ENCODE data around the gene ZBTB24.

The ZBTB24 gene

DNA sequence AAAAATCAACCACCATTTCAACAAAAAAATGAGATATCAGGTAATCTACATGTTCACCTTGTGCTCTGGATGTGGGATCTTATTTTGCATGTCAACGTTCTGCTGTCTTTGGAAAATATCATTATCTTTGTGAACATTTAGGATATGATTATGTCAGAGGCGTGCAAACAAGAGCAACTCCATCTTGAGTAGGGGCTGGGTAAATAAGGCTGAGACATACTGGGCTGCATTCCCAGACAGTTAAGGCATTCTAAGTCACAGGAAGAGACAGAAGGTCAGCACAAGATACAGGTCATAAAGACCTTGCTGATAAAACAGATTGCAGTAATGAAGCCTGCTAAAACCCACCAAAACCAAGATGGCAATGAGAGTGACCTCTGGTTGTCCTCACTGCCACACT is 28.8 kb upstream of the ZBTB24 start:
- FAIRE-seq: no peak
- TF ChIP-seq, protein P1, sequence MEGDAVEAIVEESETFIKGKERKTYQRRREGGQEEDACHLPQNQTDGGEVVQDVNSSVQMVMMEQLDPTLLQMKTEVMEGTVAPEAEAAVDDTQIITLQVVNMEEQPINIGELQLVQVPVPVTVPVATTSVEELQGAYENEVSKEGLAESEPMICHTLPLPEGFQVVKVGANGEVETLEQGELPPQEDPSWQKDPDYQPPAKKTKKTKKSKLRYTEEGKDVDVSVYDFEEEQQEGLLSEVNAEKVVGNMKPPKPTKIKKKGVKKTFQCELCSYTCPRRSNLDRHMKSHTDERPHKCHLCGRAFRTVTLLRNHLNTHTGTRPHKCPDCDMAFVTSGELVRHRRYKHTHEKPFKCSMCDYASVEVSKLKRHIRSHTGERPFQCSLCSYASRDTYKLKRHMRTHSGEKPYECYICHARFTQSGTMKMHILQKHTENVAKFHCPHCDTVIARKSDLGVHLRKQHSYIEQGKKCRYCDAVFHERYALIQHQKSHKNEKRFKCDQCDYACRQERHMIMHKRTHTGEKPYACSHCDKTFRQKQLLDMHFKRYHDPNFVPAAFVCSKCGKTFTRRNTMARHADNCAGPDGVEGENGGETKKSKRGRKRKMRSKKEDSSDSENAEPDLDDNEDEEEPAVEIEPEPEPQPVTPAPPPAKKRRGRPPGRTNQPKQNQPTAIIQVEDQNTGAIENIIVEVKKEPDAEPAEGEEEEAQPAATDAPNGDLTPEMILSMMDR (IDR thresholded peaks at IDR 0.05; ENCODE audit: insufficient read depth, missing control alignments): no peak
- DNase-seq (ENCODE audit: insufficient read length, low spot score): no peak

DNA sequence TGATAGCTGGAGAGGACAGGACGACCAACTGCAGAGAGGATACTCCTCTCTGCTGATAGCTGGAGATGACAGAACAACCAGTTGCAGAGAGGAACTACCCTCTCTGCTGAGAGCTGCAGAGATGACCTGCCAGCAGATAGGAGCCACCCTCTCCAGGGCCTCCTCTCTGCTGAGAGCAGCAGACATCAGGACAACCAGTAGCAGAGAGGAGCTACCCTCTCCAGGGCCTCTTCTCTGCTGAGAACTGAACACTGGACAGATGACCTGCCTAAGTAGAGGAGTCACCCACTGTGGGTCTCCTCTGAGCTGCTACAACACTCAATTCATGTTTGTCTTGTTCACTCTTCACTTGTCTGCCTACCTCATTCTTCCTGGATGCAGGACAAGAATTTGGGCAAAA is 27.3 kb upstream of the ZBTB24 start:
- no peak for FAIRE-seq
- TF ChIP-seq, protein P1 (IDR thresholded peaks at IDR 0.05; ENCODE audit: insufficient read depth, missing control alignments): no peak
- no peak for DNase-seq (ENCODE audit: insufficient read length, low spot score)

DNA sequence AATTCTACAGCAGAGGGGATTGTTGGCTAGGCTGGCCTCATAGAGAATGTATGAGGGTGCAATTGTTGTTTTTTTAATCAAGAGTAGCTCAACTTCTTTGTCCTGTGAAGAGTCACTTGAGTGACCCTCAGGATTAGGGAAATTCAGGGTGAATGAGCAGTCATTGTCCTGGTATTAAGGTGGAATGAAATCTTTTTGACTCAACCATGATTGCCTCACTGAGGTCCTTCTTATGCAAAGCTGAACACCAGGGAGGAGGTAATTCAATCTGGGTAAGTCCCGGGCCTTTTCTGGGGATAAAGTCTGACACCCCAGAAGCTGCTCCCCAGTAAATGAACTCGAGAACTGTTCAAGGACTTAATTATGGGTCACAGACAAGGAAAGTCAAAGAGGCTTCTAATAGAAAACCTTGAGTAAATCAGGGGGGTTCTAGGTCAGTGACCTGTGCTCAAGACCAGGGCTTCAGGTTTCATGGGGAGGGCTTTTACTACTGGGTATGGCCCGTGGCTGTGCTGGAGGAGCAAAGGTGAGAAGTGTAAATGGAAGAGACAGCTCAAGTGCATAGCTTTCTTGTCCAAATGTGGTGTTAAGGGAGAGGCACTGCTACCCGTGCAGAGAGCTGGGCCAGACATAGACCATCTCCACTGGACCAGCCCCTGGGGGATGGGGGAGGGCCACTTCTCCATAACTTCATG is 25.3 kb upstream of the ZBTB24 start:
- FAIRE-seq: no peak
- DNase-seq (ENCODE audit: insufficient read length, low spot score): no peak
- TF ChIP-seq, protein P1 (IDR thresholded peaks at IDR 0.05; ENCODE audit: insufficient read depth, missing control alignments): no peak

DNA sequence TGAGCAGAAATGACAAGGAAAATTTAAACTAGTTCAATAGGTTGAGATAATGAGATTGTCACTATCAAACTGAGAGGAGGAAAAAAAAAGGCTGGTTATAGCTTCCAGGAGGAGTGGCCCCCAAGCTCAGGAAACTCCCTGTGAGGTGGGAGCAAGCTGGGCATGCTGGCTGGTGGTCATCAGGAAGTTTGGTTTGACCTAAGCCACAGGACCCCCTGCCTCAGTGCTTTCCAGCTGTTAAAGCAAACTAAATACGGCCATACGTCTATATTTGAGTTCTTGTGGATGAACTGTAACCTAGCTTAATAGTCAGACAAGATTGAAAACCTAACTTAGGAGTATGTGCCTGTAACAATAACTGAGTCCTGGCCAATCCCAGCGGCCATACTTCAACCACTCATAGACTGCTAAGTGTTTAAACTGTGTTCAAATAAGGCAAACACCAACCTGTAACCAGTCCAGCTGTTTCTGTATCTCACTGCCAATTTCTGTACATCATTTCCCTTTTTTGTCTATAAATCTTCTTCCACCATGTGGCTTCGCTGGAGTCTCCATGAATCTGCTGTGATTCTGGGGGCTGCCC is 24.6 kb upstream of the ZBTB24 start:
- TF ChIP-seq, protein P1 (IDR thresholded peaks at IDR 0.05; ENCODE audit: insufficient read depth, missing control alignments): no peak
- no peak for FAIRE-seq
- no peak for DNase-seq (ENCODE audit: insufficient read length, low spot score)

DNA sequence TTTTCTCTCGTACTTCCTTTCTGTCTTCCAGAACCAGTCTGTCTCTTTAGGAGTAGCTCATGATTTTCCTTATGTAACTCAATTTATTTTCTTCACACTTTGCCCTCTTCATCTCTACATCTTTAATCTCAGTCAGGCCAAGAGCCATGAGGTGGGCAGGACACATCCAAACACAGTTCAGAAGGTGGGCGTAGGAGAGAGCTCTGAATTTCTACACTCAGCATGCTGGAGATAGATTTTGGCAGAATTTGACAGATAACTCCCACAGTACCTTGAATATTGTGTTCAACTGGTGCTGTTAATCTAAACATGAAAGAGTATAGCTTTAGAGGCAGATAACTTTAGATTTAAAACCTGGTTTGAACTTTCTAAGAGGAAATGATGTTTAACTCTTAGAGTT is 23.8 kb upstream of the ZBTB24 start:
- no peak for DNase-seq (ENCODE audit: insufficient read length, low spot score)

DNA sequence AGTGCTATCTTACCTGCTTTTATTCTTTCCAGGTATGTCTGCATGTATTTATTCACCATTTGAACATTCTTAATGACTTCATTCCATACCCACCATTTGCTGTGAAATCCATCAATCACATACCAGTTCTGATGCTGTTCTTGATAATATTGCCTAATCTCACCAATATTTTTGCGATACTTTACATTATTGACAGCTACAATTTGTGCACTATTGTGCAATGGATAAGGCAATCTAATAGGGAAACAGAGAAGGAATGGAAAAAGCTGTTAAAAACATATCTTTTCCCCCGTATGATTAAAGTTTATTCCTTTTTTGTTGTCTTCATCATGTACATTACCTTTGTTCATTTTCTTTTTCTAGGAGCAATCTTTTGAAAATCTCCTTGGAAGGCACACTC is 23.3 kb upstream of the ZBTB24 start:
- TF ChIP-seq, protein P1 (IDR thresholded peaks at IDR 0.05; ENCODE audit: insufficient read depth, missing control alignments): no peak
- FAIRE-seq: no peak
- DNase-seq (ENCODE audit: insufficient read length, low spot score): no peak

More for the DNA sequence above, 23.8 kb upstream of the ZBTB24 start:
- TF ChIP-seq, protein P1 (IDR thresholded peaks at IDR 0.05; ENCODE audit: insufficient read depth, missing control alignments): no peak
- FAIRE-seq: no peak

Data from D721Med (cell line).